Neural progenitor cell (in vitro differentiated cells): ENCODE measurements around the gene AMY1A.
"Not testable (repeated sequence)": the region's sequence is repeated elsewhere in the genome, so short reads cannot be mapped to it uniquely, and the experiment has no call there.

Experiments
- CTCF ChIP-seq: fragments of 200-600 bp; sonication (generic); IDR thresholded peaks from 2 replicates; pipeline ENCODE4 v1.5.1; 2017; ENCODE audit warnings: antibody characterized with exemption, mild to moderate bottlenecking
- EZH2 ChIP-seq: fragments of 200-600 bp; sonication (generic); IDR thresholded peaks from 2 replicates; pipeline ENCODE4 v1.6.1; 2017; ENCODE audit warnings: antibody characterized with exemption, mild to moderate bottlenecking, moderate library complexity
- EZH2phosphoT487 ChIP-seq: fragments of 200-600 bp; sonication (generic); IDR thresholded peaks from 2 replicates; pipeline ENCODE4 v1.6.1; 2017; ENCODE audit warnings: antibody characterized with exemption

DNA sequence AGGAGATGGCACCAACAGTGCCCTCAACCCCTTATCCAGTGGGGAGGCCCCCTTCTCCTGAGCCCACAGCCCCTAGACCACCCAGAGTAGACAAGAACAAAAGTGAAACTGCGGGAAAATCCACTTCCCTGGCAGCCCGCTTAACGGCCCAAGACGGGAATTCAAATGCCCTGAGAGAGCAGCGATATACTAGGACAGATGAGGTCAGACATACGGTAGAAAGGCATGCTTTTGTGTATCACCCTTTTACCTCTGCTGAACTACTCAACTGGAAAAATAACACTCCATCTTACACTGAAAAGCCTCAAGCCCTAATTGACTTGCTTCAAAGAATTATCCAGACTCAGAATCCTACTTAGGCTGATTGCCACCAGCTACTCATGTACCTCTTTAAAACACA, 41.9 kb downstream of the AMY1A start:
- not testable (repeated sequence) for TF ChIP-seq EZH2, CTCF, EZH2phosphoT487
